Liver (tissue), 3 donors: ENCODE measurements around the gene VSX2.

Experiments used
- JUND ChIP-seq, 2 donors: IDR thresholded peaks; 2 replicates each; pipeline ENCODE4 v1.6.1; 2016; ENCODE audit warnings: antibody characterized with exemption in 2 of 2
- RXRA ChIP-seq, 2 donors: IDR thresholded peaks; 2 replicates each; pipeline ENCODE4 v1.6.1; 2017 to 2018; ENCODE audit warnings: antibody characterized with exemption in 2 of 2, mild to moderate bottlenecking in 1 of 2
- TF ChIP-seq, protein P1 (sequence below): fragments of 150-350 bp; IDR thresholded peaks from 2 replicates; pipeline ENCODE4 v1.5.1; 2017; ENCODE audit warnings: improper control_type of control experiment, low read depth, low read length; ENCODE audit not compliant: missing input control
- donor health status: healthy.
- donor health status: healthy.

DNA sequence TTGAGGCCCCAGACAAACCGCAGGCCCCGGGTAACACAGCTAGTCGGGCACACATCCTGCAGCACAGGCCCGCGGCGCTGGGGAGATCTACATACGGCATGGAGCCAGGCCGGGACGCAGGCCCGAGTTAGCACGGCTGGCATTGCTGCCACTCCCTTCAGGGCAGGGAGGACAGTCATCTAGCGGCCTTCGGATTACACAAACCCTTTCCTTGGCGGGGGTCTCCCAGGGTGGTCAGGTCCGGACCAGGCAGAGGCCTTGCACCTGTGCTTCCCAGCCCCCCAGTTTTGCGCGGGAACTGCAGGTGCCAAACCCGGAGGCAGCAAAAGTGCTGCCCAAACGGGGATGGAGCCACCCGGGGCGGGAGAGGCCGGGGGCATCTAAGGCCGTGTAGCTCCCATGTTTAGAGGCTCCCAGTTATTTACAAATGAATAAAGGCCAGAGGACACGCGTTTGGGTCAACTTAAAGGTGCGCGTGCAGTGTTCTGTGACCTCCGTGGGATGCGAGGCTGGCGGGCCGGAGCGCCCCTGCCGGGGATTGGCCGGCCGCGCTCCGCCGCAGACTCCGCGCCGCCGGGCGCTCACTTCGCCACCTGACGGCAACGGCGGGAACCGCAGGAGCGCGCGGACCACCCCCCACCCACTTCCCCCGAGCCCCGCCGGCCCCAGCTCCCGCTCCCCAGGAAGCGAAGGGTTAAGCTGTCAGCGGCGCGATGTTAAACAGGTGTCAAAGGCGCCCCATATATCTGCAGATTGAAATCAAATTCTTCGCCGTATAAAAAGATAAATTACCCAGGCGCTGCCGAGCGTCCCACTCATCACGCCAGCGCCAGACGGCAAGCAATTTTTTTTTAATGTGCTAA, 18.1 kb downstream of the VSX2 start:
- TF ChIP-seq JUND (IDR thresholded peaks at IDR 0.05) (no peak), RXRA (IDR thresholded peaks at IDR 0.05) (no peak)
- TF ChIP-seq, protein P1, sequence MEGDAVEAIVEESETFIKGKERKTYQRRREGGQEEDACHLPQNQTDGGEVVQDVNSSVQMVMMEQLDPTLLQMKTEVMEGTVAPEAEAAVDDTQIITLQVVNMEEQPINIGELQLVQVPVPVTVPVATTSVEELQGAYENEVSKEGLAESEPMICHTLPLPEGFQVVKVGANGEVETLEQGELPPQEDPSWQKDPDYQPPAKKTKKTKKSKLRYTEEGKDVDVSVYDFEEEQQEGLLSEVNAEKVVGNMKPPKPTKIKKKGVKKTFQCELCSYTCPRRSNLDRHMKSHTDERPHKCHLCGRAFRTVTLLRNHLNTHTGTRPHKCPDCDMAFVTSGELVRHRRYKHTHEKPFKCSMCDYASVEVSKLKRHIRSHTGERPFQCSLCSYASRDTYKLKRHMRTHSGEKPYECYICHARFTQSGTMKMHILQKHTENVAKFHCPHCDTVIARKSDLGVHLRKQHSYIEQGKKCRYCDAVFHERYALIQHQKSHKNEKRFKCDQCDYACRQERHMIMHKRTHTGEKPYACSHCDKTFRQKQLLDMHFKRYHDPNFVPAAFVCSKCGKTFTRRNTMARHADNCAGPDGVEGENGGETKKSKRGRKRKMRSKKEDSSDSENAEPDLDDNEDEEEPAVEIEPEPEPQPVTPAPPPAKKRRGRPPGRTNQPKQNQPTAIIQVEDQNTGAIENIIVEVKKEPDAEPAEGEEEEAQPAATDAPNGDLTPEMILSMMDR, result peak; percentile 85
